H9 (cell line): Measurements from ENCODE around the gene CACNB2. TPM values are rescaled to one million over a fixed set of nuclear protein-coding genes. Genes with fewer than 3 reads are reported as not detected.

Experiments
- DNase-seq: peaks from one replicate; pipeline ENCODE4 v3.0.0-alpha.2; 2017
- H2AFZ ChIP-seq: one replicate; pipeline ENCODE4 v1.6.1; 2013; ENCODE audit warnings: mild to moderate bottlenecking, low read length, control low read depth, moderate library complexity
- H2AK5ac ChIP-seq: 2 replicates; pipeline ENCODE4 v1.6.1; 2013; ENCODE audit warnings: low read length, control low read depth, mixed read lengths; ENCODE audit not compliant: insufficient read length
- H2BK120ac ChIP-seq: one replicate; pipeline ENCODE4 v1.6.1; 2013; ENCODE audit warnings: low read depth, mild to moderate bottlenecking, low read length, control low read depth, inconsistent platforms; ENCODE audit not compliant: poor library complexity, severe bottlenecking
- H2BK12ac ChIP-seq: 2 replicates; pipeline ENCODE4 v1.6.1; 2013; ENCODE audit warnings: low read length, control low read depth, mixed read lengths, low read depth; ENCODE audit not compliant: insufficient read length
- H2BK15ac ChIP-seq: 2 replicates; pipeline ENCODE4 v1.6.1; 2013; ENCODE audit warnings: low read depth, low read length, control low read depth
- H2BK20ac ChIP-seq: one replicate; pipeline ENCODE4 v1.6.1; 2013; ENCODE audit warnings: low read depth, mild to moderate bottlenecking, low read length, control low read depth, inconsistent platforms; ENCODE audit not compliant: poor library complexity, severe bottlenecking
- H2BK5ac ChIP-seq: 2 replicates; pipeline ENCODE4 v1.6.1; 2013; ENCODE audit warnings: low read length, control low read depth, mixed read lengths; ENCODE audit not compliant: insufficient read length
- H3K14ac ChIP-seq: 2 replicates; pipeline ENCODE4 v1.6.1; 2013; ENCODE audit warnings: low read length, control low read depth; ENCODE audit not compliant: insufficient read depth
- H3K18ac ChIP-seq: 2 replicates; pipeline ENCODE4 v1.6.1; 2013; ENCODE audit warnings: low read depth, mild to moderate bottlenecking, mixed read lengths, low read length, control low read depth; ENCODE audit not compliant: insufficient read length
- H3K23ac ChIP-seq: 2 replicates; pipeline ENCODE4 v1.6.1; 2013; ENCODE audit warnings: low read length, control low read depth, mixed read lengths, low read depth; ENCODE audit not compliant: insufficient read length
- H3K23me2 ChIP-seq: 2 replicates; pipeline ENCODE4 v1.6.1; 2013; ENCODE audit warnings: low read depth, mild to moderate bottlenecking, mixed read lengths, low read length, control low read depth; ENCODE audit not compliant: insufficient read length, poor library complexity, severe bottlenecking
- H3K27ac ChIP-seq: 2 replicates; pipeline ENCODE4 v1.5.1; 2013; ENCODE audit warnings: low read length, control low read depth, mixed read lengths, low read depth; ENCODE audit not compliant: insufficient read length
- H3K27me3 ChIP-seq: 2 replicates; pipeline ENCODE4 v1.6.1; 2013; ENCODE audit warnings: low read length, control low read depth, inconsistent platforms; ENCODE audit not compliant: insufficient read depth
- H3K4ac ChIP-seq: 2 replicates; pipeline ENCODE4 v1.6.1; 2013; ENCODE audit warnings: low read depth, mild to moderate bottlenecking, control low read depth, inconsistent platforms, low read length, moderate library complexity
- H3K4me1 ChIP-seq: 2 replicates; pipeline ENCODE4 v1.6.1; 2013; ENCODE audit warnings: low read length, control low read depth, inconsistent platforms; ENCODE audit not compliant: insufficient read depth
- H3K4me2 ChIP-seq: 2 replicates; pipeline ENCODE4 v1.6.1; 2013; ENCODE audit warnings: low read length, control low read depth, mixed read lengths; ENCODE audit not compliant: insufficient read length, insufficient read depth
- H3K56ac ChIP-seq: 2 replicates; pipeline ENCODE4 v1.6.1; 2013; ENCODE audit warnings: low read depth, mild to moderate bottlenecking, mixed read lengths, low read length, control low read depth; ENCODE audit not compliant: insufficient read length
- H3K79me1 ChIP-seq: 2 replicates; pipeline ENCODE4 v1.6.1; 2013; ENCODE audit warnings: low read depth, mild to moderate bottlenecking, moderate library complexity, low read length, control low read depth, inconsistent platforms; ENCODE audit not compliant: insufficient read depth, poor library complexity, severe bottlenecking
- H3K79me2 ChIP-seq: 2 replicates; pipeline ENCODE4 v1.6.1; 2013; ENCODE audit warnings: low read length, control low read depth, inconsistent platforms; ENCODE audit not compliant: insufficient read depth
- H3K9ac ChIP-seq: 2 replicates; pipeline ENCODE4 v1.6.1; 2013; ENCODE audit warnings: low read length, control low read depth, mixed read lengths; ENCODE audit not compliant: insufficient read length; ENCODE audit errors: extremely low read depth
- H3K9me3 ChIP-seq: one replicate; pipeline ENCODE4 v1.6.1; 2013; ENCODE audit warnings: low read depth, low read length, inconsistent platforms; ENCODE audit not compliant: control insufficient read depth
- H3T11ph ChIP-seq: one replicate; pipeline ENCODE4 v1.6.1; 2013; ENCODE audit warnings: mild to moderate bottlenecking, low read length, control low read depth, inconsistent platforms
- H4K20me1 ChIP-seq: one replicate; pipeline ENCODE4 v1.6.1; 2013; ENCODE audit not compliant: control insufficient read depth, insufficient read length, insufficient read depth
- H4K5ac ChIP-seq: 2 replicates; pipeline ENCODE4 v1.6.1; 2013; ENCODE audit warnings: low read depth, mild to moderate bottlenecking, mixed read lengths, low read length, control low read depth; ENCODE audit not compliant: insufficient read length
- H4K8ac ChIP-seq: replicated peaks from 2 replicates; pipeline ENCODE4 v1.6.1; 2013; ENCODE audit warnings: low read length, control low read depth, mixed read lengths, low read depth; ENCODE audit not compliant: insufficient read length
- H4K91ac ChIP-seq: 2 replicates; pipeline ENCODE4 v1.6.1; 2013; ENCODE audit warnings: low read depth, mild to moderate bottlenecking, moderate library complexity, mixed read lengths, low read length, control low read depth; ENCODE audit not compliant: insufficient read length
- H3K27ac Mint-ChIP-seq, 3 experiments: 2 replicates in 2 of 3; 3 replicates in 1 of 3; pipeline ENCODE4 v1.8.0; 2020 to 2021; ENCODE audit warnings: mixed read lengths in 3 of 3, mild to moderate bottlenecking in 1 of 3, moderate library complexity in 1 of 3
- H3K27me3 Mint-ChIP-seq: 2 replicates; pipeline ENCODE4 v1.8.0; 2021; ENCODE audit warnings: low read depth, mild to moderate bottlenecking, moderate library complexity, mixed read lengths
- H3K36me3 Mint-ChIP-seq, 3 experiments: 2 replicates in 2 of 3; 3 replicates in 1 of 3; pipeline ENCODE4 v1.8.0; 2020 to 2021; ENCODE audit warnings: low read depth in 3 of 3, mixed read lengths in 3 of 3; ENCODE audit not compliant: insufficient read depth in 1 of 3
- H3K4me1 Mint-ChIP-seq, 2 experiments: 2 replicates each; pipeline ENCODE4 v1.8.0; 2020; ENCODE audit warnings: mixed read lengths in 2 of 2
- H3K4me3 Mint-ChIP-seq, 2 experiments: 2 replicates in 1 of 2; 3 replicates in 1 of 2; pipeline ENCODE4 v1.8.0; 2020 to 2021; ENCODE audit warnings: mild to moderate bottlenecking in 2 of 2, mixed read lengths in 2 of 2, moderate library complexity in 1 of 2
- H3K9me3 Mint-ChIP-seq, 2 experiments: 2 replicates in 1 of 2; 3 replicates in 1 of 2; pipeline ENCODE4 v1.8.0; 2020; ENCODE audit warnings: mild to moderate bottlenecking in 2 of 2, mixed read lengths in 2 of 2, moderate library complexity in 1 of 2
- CTCF ChIP-seq: fragments of 200-600 bp; sonication (generic); conservative IDR thresholded peaks from 3 replicates; pipeline ENCODE4 v1.8.0; 2021; ENCODE audit warnings: antibody characterized with exemption, mild to moderate bottlenecking
- WGBS: extraction: QIAGEN DNeasy Blood & Tissue Kit; methylation state at CpG from one replicate; pipeline ENCODE4 v1.1.7; 2013; ENCODE audit warnings: missing lambda C conversion rate, low lambda C conversion rate, mixed read lengths; ENCODE audit not compliant: insufficient read length; ENCODE audit errors: extremely low coverage; 5-methylcytosine and 5-hydroxymethylcytosine counted together
- total RNA-seq: library from RNA; stranded (reverse); gene quantifications from 2 replicates; pipeline ENCODE4 v1.2.1, GENCODE V29; 2021

CACNB2 gene
- total RNA-seq, 1 experiment from 2014 or later, result 2.6 TPM

GRCh38 chr10:18137111-18137510 lies 3.1 kb upstream of the CACNB2 start:
- H3K9ac ChIP-seq, result no peak overlapping the region
- no peak overlapping the region for H2BK20ac ChIP-seq
- Mint-ChIP-seq H3K36me3 (no peaks in the 10 kb centered on the region), H3K9me3 (no peaks in the 10 kb centered on the region; a peak in 1 of 5 replicates), H3K4me1 (peaks cover 33 to 38% of the 10 kb centered on the region in 2 experiments), H3K27ac (no peak overlapping the region), H3K27me3 (peaks cover 30% of the 10 kb centered on the region), H3K4me3 (no peak overlapping the region)
- H2AFZ ChIP-seq, result no peak overlapping the region
- H3K79me2 ChIP-seq, result no peaks in the 10 kb centered on the region
- H3K9me3 ChIP-seq, result no peaks in the 10 kb centered on the region
- no peak overlapping the region for H2BK15ac ChIP-seq
- no CpG with 5 or more reads among the region's 1 CpG for WGBS
- no peak for TF ChIP-seq CTCF
- H3K14ac ChIP-seq, result no peak overlapping the region
- H4K8ac ChIP-seq, result no peak overlapping the region
- H3K56ac ChIP-seq, result no peak overlapping the region
- DNase-seq, result no peak
- peaks cover 2% of the 10 kb centered on the region; the same call in 1 of the 2 replicates for H3K4me1 ChIP-seq
- no peak overlapping the region for H2BK120ac ChIP-seq
- H3K23ac ChIP-seq, result no peak overlapping the region
- no peak overlapping the region for H3K4ac ChIP-seq
- no peaks in the 10 kb centered on the region for H4K20me1 ChIP-seq
- H2AK5ac ChIP-seq, result no peak overlapping the region
- H2BK5ac ChIP-seq, result no peak overlapping the region
- H4K5ac ChIP-seq, result no peak overlapping the region
- no peak overlapping the region for H2BK12ac ChIP-seq
- H4K91ac ChIP-seq, result no peak overlapping the region
- H3K23me2 ChIP-seq, result peaks cover 17% of the 10 kb centered on the region
- H3K18ac ChIP-seq, result no peak overlapping the region
- no peaks in the 10 kb centered on the region for H3K79me1 ChIP-seq
- no peak overlapping the region for H3T11ph ChIP-seq
- no peaks in the 10 kb centered on the region; the same call in 1 of the 2 replicates for H3K27me3 ChIP-seq
- H3K4me2 ChIP-seq, result no peak overlapping the region
- H3K27ac ChIP-seq, result no peak overlapping the region
